Raji (cell line): ENCODE results near the gene HNRNPA1.
A peak's percentile ranks its signal among the peaks of the same experiment; 100 is the strongest.

Experiments used
- POLR2A ChIP-seq: IDR thresholded peaks from 2 replicates; pipeline ENCODE4 v1.6.1; 2011; ENCODE audit warnings: low read depth, low read length, control low read depth; ENCODE audit not compliant: insufficient read depth

Gene HNRNPA1

DNA sequence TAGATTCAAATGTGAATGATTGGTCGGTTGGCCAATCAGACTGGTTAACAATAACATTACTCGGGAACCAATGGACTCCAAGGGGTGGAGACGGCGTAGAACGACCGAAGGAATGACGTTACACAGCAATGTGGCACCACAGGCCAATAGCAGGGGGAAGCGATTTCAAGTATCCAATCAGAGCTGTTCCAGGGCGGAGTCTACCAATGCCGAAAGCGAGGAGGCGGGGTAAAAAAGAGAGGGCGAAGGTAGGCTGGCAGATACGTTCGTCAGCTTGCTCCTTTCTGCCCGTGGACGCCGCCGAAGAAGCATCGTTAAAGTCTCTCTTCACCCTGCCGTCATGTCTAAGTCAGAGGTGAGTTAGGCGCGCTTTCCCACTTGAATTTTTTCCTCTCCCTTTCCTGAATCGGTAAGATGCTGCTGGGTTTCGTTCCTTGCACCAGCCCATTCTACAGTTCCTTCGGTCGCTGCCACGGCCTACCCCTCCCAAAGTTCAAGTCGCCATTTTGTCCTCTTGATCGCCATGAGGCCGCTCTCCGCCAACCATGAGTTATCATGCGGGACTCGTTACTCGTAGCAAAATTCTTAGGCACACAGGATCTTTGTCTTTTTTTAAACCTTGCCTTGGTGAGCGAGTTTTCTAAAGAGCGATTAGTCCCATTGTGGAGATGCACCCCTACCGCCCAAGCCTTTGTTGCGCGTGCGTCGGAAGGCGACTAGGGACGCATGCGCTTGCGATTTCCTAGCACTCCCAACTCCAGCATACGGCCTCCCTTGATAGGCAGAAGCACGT is at the start of gene HNRNPA1:
Gene HNRNPA1 (plus strand): TSS at position 259 of the 793 bp plus-strand sequence. CDS start 82 bp downstream, at position 341.
- peak; percentile 99 for TF ChIP-seq POLR2A

- no peak for TF ChIP-seq POLR2A
These were observed 47.7 kb upstream of the HNRNPA1 start for GRCh38 chr12:54232790-54233189.

- TF ChIP-seq POLR2A: no peak
These were observed 42.0 kb upstream of the HNRNPA1 start for GRCh38 chr12:54238531-54238930.

- no peak for TF ChIP-seq POLR2A
These were observed 40.9 kb upstream of the HNRNPA1 start for GRCh38 chr12:54239620-54240019.

DNA sequence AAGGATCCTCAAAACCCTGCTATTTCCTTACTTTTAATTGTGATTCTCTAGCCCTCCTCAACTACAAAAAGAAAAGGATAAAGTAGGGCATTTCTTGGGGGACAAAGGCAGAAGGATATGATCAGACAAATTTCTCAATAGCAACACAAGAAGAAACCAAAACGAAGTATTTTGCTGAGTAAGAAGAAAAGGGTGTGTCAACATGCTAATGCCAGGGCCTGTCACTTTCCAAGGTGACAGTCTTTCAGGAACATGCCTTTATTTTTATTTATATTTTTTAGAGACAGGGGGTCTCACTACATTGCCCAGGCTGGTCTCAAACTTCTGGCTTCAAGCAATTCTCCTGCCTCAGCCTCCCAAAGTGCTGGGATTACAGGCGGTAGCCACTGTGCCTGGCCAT is 40.4 kb upstream of the HNRNPA1 start:
- TF ChIP-seq POLR2A: no peak

GRCh38 chr12:54240971-54241588 is 39.4 kb upstream of the HNRNPA1 start:
- TF ChIP-seq POLR2A: no peak

DNA sequence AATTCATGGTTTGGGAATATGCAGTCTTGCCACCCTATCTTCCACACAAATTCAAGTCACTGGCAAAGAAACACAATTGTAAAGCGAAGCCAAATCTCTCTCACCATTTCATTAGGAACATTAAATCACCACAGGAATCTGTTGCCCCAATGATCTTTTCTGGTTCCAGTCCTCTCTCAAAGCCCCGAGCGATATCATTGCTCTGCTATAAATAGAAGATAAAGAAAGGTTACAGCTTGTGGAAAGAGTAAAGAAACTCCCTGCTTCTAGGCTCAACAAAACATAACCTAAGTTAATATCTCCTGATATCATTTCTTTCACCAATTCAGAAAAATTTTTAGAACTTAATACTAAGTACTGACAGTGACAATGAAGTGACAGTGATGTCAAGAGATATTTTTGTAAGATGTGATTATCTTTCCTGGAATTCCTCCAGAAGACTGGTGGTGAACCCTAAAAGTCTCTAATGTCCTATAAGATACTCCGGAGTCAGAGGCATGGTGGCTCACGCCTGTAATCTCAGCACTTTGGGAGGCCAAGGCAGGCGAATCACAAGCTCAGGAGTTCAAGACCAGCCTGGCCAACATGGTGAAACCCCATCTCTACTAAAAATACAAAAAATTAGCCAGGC is 34.4 kb upstream of the HNRNPA1 start:
- no peak for TF ChIP-seq POLR2A

DNA sequence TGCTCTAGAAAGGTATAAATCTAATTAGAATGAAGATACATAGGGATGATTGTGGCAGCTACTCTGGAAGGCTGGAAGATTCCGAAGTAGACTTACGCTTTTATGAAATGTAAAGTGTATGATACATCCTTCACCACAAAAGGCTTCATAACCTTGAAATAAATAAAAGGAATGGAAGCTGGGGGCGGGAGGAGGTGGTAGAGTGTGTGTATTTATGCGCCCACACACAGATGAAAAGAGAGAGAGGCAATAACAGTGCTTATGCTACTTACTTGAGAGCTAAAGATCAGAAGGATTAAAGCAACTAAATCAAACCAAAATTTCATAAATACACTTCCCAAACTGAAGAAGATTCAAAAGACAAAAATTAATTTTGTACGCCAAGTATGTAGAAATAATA is 31.0 kb upstream of the HNRNPA1 start:
- TF ChIP-seq POLR2A: no peak

GRCh38 chr12:54251667-54252284 is 28.8 kb upstream of the HNRNPA1 start:
- TF ChIP-seq POLR2A: no peak

DNA sequence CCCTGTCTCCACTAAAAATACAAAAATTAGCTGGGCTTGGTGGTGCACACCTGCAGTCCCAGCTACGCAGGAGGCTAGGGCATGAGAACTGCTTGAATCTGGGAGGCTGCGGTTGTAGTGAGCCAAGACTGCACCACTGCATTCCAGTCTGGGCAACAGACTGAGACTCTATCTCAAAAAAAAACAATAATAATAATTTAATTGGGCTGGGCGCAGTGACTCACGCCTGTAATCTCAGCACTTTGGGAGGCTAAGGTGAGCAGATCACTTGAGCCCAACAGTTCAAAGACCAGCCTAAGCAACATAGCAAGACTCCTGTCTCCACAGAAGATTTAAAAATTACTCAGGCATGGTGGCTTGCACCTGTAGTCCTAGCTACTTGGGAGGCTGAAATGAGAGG is 27.3 kb upstream of the HNRNPA1 start:
- TF ChIP-seq POLR2A: no peak

GRCh38 chr12:54257332-54257731 is 23.2 kb upstream of the HNRNPA1 start:
- TF ChIP-seq POLR2A: no peak

DNA sequence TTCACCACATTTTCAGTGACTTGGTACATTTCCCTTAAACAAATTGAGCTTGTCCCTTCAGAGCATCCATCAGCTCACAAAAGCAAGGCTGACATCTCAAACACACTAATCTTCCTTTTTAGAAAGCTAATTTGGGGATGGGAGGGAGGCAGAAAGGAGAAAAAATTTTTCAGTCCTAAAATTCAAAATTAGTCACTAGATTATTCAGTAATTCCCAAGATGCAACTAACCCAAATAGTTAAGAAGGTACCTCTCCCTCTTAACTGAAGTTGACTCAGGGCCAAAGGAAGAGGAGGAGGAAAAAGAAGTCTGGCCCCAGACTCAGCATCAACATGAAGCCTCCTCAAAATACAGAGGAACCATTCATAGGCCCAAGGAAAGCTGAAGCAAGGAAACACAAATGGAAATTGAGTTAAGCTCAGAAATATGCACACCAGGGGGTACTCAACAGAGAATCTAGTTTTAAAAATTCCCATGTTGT is 22.3 kb upstream of the HNRNPA1 start:
- TF ChIP-seq POLR2A: no peak

DNA sequence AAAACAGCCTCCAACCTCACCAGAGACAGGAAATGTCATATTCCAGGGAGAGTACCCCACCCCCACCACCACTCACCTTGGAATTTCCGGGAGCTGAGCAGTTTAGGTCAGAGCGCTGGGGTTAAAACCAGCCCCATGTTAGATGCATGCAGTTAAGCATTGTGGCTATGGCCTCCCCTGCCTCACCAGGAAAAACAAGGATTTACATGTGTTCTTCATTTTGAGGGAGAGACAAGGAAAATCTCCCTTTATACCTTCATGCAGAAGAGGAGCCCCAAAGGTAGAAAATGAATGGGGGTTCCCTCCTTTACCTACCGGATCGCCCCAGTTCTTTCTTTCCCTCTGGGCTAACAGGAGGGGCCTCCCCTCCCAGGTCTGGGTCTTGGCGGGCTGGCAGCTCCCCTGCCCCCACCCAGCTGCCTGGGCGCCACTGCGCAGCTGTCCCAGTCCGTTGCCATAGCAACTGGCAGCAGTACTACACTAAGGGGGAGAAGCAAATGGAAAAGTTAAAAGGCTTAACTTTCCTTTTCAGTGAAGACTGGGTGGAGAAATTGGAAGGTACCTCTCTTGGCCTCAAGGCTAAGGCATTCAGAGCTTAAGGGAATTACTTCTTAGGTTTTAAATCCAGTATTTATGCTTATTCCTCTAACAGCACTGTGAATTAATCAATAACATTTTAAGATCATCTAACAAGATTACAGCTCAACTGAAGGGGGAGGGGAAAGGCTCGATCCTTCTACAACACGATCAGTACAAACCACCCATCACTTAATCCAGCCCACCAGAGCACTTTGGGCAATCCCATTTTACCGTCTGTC is 21.1 kb upstream of the HNRNPA1 start:
- no peak for TF ChIP-seq POLR2A

DNA sequence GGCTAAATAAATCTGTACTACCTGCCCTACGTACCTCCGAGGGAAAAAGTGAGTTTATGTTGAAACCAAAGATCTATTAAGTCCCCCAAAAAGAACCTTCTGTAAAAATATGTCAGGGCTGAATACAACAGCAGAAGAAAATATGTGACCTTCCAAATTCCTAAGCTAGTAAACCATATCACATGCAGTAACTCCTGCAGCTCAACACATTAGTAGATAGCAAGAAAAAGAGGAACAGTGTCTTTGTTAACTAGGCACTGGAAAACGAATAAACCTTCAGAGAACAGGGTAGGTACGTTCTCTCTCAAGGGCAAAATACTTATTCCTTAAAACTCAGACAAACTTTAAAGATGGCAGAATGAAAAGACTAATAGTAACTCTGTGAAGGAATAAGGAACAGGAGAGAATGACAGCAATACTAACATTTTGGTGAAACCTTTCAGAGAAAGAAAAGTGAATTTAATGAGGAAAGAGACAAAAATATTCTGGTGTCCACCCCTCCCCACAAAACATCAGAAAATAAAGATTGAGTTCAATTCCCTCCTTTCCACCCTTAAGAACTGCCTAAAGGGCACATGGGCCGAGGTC is 18.6 kb upstream of the HNRNPA1 start:
- no peak for TF ChIP-seq POLR2A
